WERI-Rb-1 (cell line): ENCODE measurements around the gene CRELD1.

Experiments
- DNase-seq: peaks from one replicate; pipeline ENCODE4 v3.0.0-alpha.2; 2020
- H3K27ac ChIP-seq: fragments of 250-450 bp; sonication (Bioruptor Pico); 2 replicates; pipeline ENCODE4 v1.5.1; 2020; ENCODE audit warnings: mild to moderate bottlenecking, moderate library complexity
- H3K27me3 ChIP-seq: fragments of 250-450 bp; sonication (Bioruptor Pico); 2 replicates; pipeline ENCODE4 v1.5.1; 2021; ENCODE audit warnings: mild to moderate bottlenecking, low read depth, moderate library complexity; ENCODE audit not compliant: insufficient read depth, severe bottlenecking
- H3K36me3 ChIP-seq: fragments of 250-450 bp; sonication (Bioruptor Pico); 2 replicates; pipeline ENCODE4 v1.5.1; 2020; ENCODE audit warnings: mild to moderate bottlenecking, moderate library complexity
- H3K4me3 ChIP-seq: 2 replicates; pipeline ENCODE4 v1.5.1; 2011; ENCODE audit warnings: low read depth, mild to moderate bottlenecking, control low read depth, low read length
- H3K9me3 ChIP-seq: fragments of 250-450 bp; sonication (Bioruptor Pico); 2 replicates; pipeline ENCODE4 v1.5.1; 2021; ENCODE audit warnings: mild to moderate bottlenecking, moderate library complexity; ENCODE audit not compliant: severe bottlenecking
- TF ChIP-seq, protein P1 (sequence below): IDR thresholded peaks from 2 replicates; pipeline ENCODE4 v1.5.1; 2011; ENCODE audit warnings: low read depth, mild to moderate bottlenecking, control low read depth, inconsistent platforms, low read length

The CRELD1 gene, protein sequence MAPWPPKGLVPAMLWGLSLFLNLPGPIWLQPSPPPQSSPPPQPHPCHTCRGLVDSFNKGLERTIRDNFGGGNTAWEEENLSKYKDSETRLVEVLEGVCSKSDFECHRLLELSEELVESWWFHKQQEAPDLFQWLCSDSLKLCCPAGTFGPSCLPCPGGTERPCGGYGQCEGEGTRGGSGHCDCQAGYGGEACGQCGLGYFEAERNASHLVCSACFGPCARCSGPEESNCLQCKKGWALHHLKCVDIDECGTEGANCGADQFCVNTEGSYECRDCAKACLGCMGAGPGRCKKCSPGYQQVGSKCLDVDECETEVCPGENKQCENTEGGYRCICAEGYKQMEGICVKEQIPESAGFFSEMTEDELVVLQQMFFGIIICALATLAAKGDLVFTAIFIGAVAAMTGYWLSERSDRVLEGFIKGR

GRCh38 chr3:9933561-9934234, at the start of gene CRELD1:
TSS of gene CRELD1 (plus strand) at chr3:9933834. CDS start at chr3:9934439, 605 bp downstream.
- peak; percentile 95 for DNase-seq
- Histone ChIP-seq H3K27me3 (no peaks in the 10 kb centered on the region), H3K36me3 (peaks cover 5% of the 10 kb centered on the region), H3K9me3 (no peaks in the 10 kb centered on the region), H3K27ac (peak within 1 kb of the TSS; percentile 65), H3K4me3 (peak within 1 kb of the TSS; percentile 78)
- TF ChIP-seq, protein P1, sequence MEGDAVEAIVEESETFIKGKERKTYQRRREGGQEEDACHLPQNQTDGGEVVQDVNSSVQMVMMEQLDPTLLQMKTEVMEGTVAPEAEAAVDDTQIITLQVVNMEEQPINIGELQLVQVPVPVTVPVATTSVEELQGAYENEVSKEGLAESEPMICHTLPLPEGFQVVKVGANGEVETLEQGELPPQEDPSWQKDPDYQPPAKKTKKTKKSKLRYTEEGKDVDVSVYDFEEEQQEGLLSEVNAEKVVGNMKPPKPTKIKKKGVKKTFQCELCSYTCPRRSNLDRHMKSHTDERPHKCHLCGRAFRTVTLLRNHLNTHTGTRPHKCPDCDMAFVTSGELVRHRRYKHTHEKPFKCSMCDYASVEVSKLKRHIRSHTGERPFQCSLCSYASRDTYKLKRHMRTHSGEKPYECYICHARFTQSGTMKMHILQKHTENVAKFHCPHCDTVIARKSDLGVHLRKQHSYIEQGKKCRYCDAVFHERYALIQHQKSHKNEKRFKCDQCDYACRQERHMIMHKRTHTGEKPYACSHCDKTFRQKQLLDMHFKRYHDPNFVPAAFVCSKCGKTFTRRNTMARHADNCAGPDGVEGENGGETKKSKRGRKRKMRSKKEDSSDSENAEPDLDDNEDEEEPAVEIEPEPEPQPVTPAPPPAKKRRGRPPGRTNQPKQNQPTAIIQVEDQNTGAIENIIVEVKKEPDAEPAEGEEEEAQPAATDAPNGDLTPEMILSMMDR = no peak

DNA sequence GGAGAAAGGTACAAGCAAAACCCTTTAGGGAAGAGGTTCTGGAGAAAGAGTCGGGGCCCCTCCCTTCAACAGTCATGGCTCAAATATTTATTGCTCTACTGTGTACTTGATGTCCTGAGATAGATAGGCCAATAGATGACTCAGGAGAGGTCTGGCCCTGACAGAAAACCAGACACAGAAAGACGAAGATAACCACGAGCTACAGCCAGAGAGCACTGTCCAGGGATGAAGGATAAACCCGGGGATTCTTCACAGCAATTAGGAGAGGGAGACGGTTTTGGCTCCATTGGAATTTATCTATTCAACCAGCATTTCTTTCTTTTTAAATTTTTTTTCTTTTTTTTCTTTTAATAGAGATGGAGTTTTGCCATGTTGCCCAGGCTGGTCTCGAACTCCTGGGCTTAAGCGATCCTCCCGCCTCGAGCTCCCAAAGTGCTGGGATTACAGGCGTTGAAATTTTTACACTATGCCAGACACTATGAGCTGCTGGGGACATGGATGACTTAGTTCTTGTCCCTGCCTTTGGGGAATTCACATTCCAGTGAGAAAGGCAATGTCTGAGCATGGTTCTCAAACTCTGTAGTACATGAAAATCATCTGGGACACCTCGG, 49.0 kb upstream of the CRELD1 start:
- no peak for DNase-seq
- TF ChIP-seq, protein P1 = no peak
- Histone ChIP-seq H3K36me3 (no peaks in the 10 kb centered on the region), H3K4me3 (no peak overlapping the region), H3K27me3 (no peaks in the 10 kb centered on the region), H3K9me3 (no peaks in the 10 kb centered on the region), H3K27ac (no peak overlapping the region)

DNA sequence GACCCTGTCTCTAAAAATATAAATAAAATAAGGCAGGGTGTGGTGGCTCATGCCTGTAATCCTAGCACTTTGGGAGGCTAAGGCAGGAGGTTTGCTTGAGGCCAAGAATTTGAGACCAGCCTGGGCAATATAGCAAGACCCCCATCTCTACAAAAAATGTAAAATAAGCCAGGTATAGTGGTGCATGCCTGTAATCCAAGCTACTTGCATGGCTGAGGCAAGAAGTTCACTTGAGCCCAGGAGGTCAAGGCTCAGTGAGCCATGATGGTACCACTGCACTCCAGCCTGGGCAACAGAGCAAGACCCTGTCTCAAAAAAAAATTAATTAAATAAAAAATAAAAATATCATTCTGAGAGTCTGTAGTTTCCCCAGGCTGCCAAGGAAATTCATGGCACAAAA, 47.3 kb upstream of the CRELD1 start:
- H3K27ac ChIP-seq = no peak overlapping the region
- H3K9me3 ChIP-seq = no peaks in the 10 kb centered on the region
- H3K4me3 ChIP-seq = no peak overlapping the region
- no peak for DNase-seq
- H3K36me3 ChIP-seq = no peaks in the 10 kb centered on the region
- TF ChIP-seq, protein P1 = no peak
- H3K27me3 ChIP-seq = no peaks in the 10 kb centered on the region

DNA sequence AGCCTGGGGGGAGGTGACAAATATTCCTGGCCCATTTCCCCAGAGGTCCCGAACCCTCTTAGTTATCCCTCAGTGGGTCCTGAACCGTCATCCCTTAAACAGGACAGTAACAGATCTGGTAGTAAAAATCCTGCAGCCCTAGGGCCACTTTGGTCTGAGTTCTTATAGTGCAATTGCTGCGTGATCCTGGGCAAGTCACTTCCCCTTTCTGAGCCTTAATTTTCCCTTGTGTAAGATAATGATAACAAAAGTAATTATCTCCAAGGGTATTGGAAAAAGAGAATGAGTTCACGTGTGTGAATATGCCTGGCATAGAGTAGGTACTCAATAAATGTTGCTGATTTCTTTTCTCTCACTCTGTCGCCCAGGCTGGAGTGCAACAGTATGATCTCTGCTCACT, 46.2 kb upstream of the CRELD1 start:
- no peak for DNase-seq
- Histone ChIP-seq H3K9me3 (no peaks in the 10 kb centered on the region), H3K36me3 (peaks cover 7% of the 10 kb centered on the region), H3K4me3 (no peak overlapping the region), H3K27ac (no peak overlapping the region), H3K27me3 (no peaks in the 10 kb centered on the region)
- TF ChIP-seq, protein P1 = no peak

DNA sequence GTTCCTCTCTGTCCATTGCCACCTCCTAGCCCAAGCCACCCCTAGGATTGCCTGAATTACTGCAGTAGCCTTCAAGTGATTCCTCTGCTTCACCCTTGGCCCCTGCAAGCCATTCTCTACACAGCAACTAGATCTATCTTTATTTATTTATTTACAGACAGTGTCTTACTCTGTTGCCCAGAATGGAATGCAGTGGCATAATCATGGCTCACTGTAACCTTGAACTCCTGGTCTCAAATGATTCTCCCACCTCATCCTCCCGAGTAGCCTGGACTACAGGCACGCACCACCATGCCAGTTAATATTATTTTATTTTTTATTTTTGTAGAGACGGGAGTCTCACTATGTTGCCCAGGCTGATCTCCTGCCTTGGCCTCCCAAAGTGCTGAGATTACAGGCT, 45.1 kb upstream of the CRELD1 start:
- Histone ChIP-seq H3K4me3 (no peak overlapping the region), H3K9me3 (no peaks in the 10 kb centered on the region), H3K27ac (no peak overlapping the region), H3K27me3 (no peaks in the 10 kb centered on the region), H3K36me3 (peaks cover 18% of the 10 kb centered on the region)
- TF ChIP-seq, protein P1 = no peak
- no peak for DNase-seq
